Astrocyte (in vitro differentiated cells and primary cell): ENCODE data around the gene NAV3. TPM values are rescaled to one million over a fixed set of nuclear protein-coding genes. Genes with fewer than 3 reads are reported as not detected.

ENCODE experiments used
- DNase-seq: peaks from one replicate; pipeline ENCODE4 v3.0.0-alpha.2; 2010; ENCODE audit warnings: low read depth
- FAIRE-seq: peaks from 2 replicates; lab custom pipeline; 2011; peaks lifted over from hg19 to GRCh38; lab: Jason Lieb, UNC
- H2AFZ ChIP-seq: 2 replicates; pipeline ENCODE4 v1.6.0; 2012; ENCODE audit warnings: low read depth, low read length, inconsistent platforms
- H3K27ac ChIP-seq: 2 replicates; pipeline ENCODE4 v1.5.1; 2011; ENCODE audit warnings: low read depth, low read length, inconsistent platforms
- H3K27me3 ChIP-seq: 2 replicates; pipeline ENCODE4 v1.6.0; 2011; ENCODE audit warnings: low read length, inconsistent platforms; ENCODE audit not compliant: insufficient read depth
- H3K36me3 ChIP-seq: 2 replicates; pipeline ENCODE4 v1.5.1; 2011; ENCODE audit warnings: low read length, inconsistent platforms; ENCODE audit not compliant: insufficient read depth
- H3K4me1 ChIP-seq: 2 replicates; pipeline ENCODE4 v1.5.1; 2011; ENCODE audit warnings: low read length, inconsistent platforms; ENCODE audit not compliant: insufficient read depth
- H3K4me2 ChIP-seq: 2 replicates; pipeline ENCODE4 v1.6.0; 2012; ENCODE audit warnings: low read length, inconsistent platforms
- H3K4me3 ChIP-seq: 2 replicates; pipeline ENCODE4 v1.5.1; 2011; ENCODE audit warnings: low read depth, mild to moderate bottlenecking, low read length, inconsistent platforms; ENCODE audit not compliant: insufficient read depth
- H3K79me2 ChIP-seq: 2 replicates; pipeline ENCODE4 v1.6.0; 2012; ENCODE audit warnings: mild to moderate bottlenecking, low read length, inconsistent platforms; ENCODE audit not compliant: insufficient read depth
- H3K9ac ChIP-seq: 2 replicates; pipeline ENCODE4 v1.6.0; 2012; ENCODE audit warnings: mild to moderate bottlenecking, low read length, inconsistent platforms
- H3K9me3 ChIP-seq: 2 replicates; pipeline ENCODE4 v1.5.1; 2012; ENCODE audit warnings: low read depth, mild to moderate bottlenecking, low read length, inconsistent platforms; ENCODE audit not compliant: insufficient read depth
- H4K20me1 ChIP-seq: 2 replicates; pipeline ENCODE4 v1.6.0; 2012; ENCODE audit warnings: low read length, inconsistent platforms; ENCODE audit not compliant: insufficient read depth
- H3K27ac Mint-ChIP-seq: one replicate; pipeline ENCODE4 v1.8.0; 2021; ENCODE audit warnings: mild to moderate bottlenecking, mixed read lengths; ENCODE audit not compliant: unreplicated experiment
- H3K27me3 Mint-ChIP-seq: one replicate; pipeline ENCODE4 v1.8.0; 2021; ENCODE audit warnings: low read depth, mixed read lengths; ENCODE audit not compliant: unreplicated experiment
- H3K36me3 Mint-ChIP-seq: one replicate; pipeline ENCODE4 v1.8.0; 2021; ENCODE audit warnings: low read depth, mixed read lengths; ENCODE audit not compliant: unreplicated experiment
- H3K4me1 Mint-ChIP-seq: one replicate; pipeline ENCODE4 v1.8.0; 2021; ENCODE audit warnings: low read depth, mixed read lengths; ENCODE audit not compliant: unreplicated experiment
- H3K4me3 Mint-ChIP-seq: one replicate; pipeline ENCODE4 v1.8.0; 2021; ENCODE audit warnings: mild to moderate bottlenecking, moderate library complexity, mixed read lengths; ENCODE audit not compliant: unreplicated experiment
- H3K9me3 Mint-ChIP-seq: one replicate; pipeline ENCODE4 v1.8.0; 2021; ENCODE audit warnings: mild to moderate bottlenecking, mixed read lengths; ENCODE audit not compliant: unreplicated experiment
- EZH2 ChIP-seq: IDR thresholded peaks from 2 replicates; pipeline ENCODE4 v1.6.1; 2012; ENCODE audit warnings: mild to moderate bottlenecking, low read length, inconsistent platforms; ENCODE audit not compliant: insufficient read depth
- total RNA-seq: library from RNA; stranded (reverse); gene quantifications from 2 replicates; pipeline ENCODE4 v1.2.1, GENCODE V29; 2021
- TF ChIP-seq, protein P1 (sequence below): IDR thresholded peaks from 2 replicates; pipeline ENCODE4 v1.5.1; 2011; ENCODE audit warnings: low read depth, mild to moderate bottlenecking, inconsistent platforms, low read length, moderate library complexity; ENCODE audit not compliant: insufficient read depth

Gene NAV3
- total RNA-seq, 1 donor from 2014 or later, result 24.1 TPM

DNA sequence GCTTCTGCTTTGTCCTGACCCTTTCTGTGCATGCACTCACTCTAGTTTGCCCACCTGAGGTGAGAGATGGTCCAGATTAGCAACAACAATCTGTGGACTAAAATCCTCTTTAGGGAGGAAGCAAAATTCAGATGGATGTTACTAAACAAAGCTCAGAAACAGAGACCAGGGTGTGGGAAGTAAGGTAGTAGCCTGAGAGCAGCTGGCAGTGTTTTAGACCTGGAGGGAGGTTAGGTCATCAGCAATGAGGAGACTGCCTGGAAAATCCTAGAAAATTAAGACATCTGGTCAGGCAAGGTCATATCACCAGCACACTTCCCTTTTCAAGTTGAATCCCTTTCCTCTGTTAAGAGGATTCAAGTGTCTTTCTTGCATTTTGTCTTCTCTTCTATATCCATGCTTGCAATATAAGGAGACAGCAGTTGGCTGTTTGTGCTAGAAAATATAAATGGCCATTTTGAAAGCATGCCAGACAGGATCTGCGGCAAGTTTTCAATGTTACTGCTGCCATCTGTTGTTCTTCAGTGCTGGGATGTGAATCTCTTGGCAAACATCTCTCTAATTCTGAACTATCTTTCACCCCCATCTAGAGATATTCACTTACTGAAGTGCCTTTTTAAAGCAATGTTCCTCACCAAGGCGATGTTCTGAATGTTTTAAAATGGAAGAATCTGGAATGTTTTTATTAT, 266.4 kb downstream of the NAV3 start:
- H3K9me3 Mint-ChIP-seq, result peaks cover 3% of the 10 kb centered on the region
- Histone ChIP-seq H3K27me3 (no peaks in the 10 kb centered on the region), H3K9me3 (no peaks in the 10 kb centered on the region), H4K20me1 (no peaks in the 10 kb centered on the region), H3K79me2 (no peaks in the 10 kb centered on the region), H3K36me3 (no peaks in the 10 kb centered on the region), H3K4me3 (no peak overlapping the region), H3K4me1 (no peaks in the 10 kb centered on the region), H3K4me2 (no peak overlapping the region), H2AFZ (no peak overlapping the region), H3K27ac (no peak overlapping the region), H3K9ac (no peak overlapping the region)
- no peak for TF ChIP-seq EZH2
- TF ChIP-seq, protein P1, sequence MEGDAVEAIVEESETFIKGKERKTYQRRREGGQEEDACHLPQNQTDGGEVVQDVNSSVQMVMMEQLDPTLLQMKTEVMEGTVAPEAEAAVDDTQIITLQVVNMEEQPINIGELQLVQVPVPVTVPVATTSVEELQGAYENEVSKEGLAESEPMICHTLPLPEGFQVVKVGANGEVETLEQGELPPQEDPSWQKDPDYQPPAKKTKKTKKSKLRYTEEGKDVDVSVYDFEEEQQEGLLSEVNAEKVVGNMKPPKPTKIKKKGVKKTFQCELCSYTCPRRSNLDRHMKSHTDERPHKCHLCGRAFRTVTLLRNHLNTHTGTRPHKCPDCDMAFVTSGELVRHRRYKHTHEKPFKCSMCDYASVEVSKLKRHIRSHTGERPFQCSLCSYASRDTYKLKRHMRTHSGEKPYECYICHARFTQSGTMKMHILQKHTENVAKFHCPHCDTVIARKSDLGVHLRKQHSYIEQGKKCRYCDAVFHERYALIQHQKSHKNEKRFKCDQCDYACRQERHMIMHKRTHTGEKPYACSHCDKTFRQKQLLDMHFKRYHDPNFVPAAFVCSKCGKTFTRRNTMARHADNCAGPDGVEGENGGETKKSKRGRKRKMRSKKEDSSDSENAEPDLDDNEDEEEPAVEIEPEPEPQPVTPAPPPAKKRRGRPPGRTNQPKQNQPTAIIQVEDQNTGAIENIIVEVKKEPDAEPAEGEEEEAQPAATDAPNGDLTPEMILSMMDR, result no peak
- peak; percentile 47 for DNase-seq
- H3K4me3 Mint-ChIP-seq, result no peak overlapping the region
- H3K27me3 Mint-ChIP-seq, result no peaks in the 10 kb centered on the region
- FAIRE-seq, result no peak
- H3K36me3 Mint-ChIP-seq, result no peaks in the 10 kb centered on the region
- no peaks in the 10 kb centered on the region for H3K4me1 Mint-ChIP-seq
- H3K27ac Mint-ChIP-seq, result no peak overlapping the region

DNA sequence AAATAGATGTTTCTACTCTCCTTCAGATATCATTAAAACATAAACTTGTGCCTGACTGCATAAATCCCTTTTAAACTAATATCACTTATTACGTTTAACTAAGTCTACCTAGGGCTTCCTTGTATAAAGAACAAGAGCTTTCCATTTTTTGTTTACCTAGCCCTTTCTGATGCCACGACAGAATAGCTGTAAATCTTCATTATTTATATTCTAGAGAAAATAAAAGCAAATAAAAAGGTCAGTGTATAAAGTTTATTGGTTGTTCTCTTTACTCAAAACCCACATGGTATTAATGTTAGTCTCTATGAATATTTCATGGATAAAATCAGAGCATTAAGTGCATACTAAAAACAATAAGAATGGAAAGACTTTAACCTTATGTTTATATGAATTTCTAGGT, 269.1 kb downstream of the NAV3 start:
- Histone ChIP-seq H2AFZ (no peak overlapping the region), H4K20me1 (no peaks in the 10 kb centered on the region), H3K4me1 (no peaks in the 10 kb centered on the region), H3K36me3 (no peaks in the 10 kb centered on the region), H3K9ac (no peak overlapping the region), H3K27me3 (no peaks in the 10 kb centered on the region), H3K9me3 (no peaks in the 10 kb centered on the region), H3K4me3 (no peak overlapping the region), H3K79me2 (no peaks in the 10 kb centered on the region), H3K4me2 (no peak overlapping the region), H3K27ac (no peak overlapping the region)
- no peak overlapping the region for H3K4me3 Mint-ChIP-seq
- FAIRE-seq (no peak), DNase-seq (no peak)
- H3K27me3 Mint-ChIP-seq, result no peaks in the 10 kb centered on the region
- H3K4me1 Mint-ChIP-seq, result no peaks in the 10 kb centered on the region
- no peak overlapping the region for H3K27ac Mint-ChIP-seq
- peaks cover 2% of the 10 kb centered on the region for H3K36me3 Mint-ChIP-seq
- H3K9me3 Mint-ChIP-seq, result peaks cover 3% of the 10 kb centered on the region
- TF ChIP-seq, protein P1, result no peak
- TF ChIP-seq EZH2, result no peak
